GM10266 (cell line): ENCODE measurements around the gene COL5A1.

Experiments used
- DNase-seq: peaks from one replicate; pipeline ENCODE4 v3.0.0; 2012; ENCODE audit errors: extremely low spot score
- CTCF ChIP-seq: IDR thresholded peaks from 2 replicates; pipeline ENCODE4 v1.5.1; 2012; ENCODE audit warnings: mild to moderate bottlenecking, low read depth; ENCODE audit not compliant: control insufficient read depth, insufficient read depth; ENCODE audit errors: missing control alignments

The COL5A1 gene

GRCh38 chr9:134764473-134765269, 123.1 kb downstream of the COL5A1 start:
- DNase-seq: no peak
- TF ChIP-seq CTCF: no peak

- no peak for DNase-seq
- TF ChIP-seq CTCF: no peak
Measured at GRCh38 chr9:134765785-134766184, 124.2 kb downstream of the COL5A1 start.

- DNase-seq: no peak
- TF ChIP-seq CTCF: no peak
Measured at GRCh38 chr9:134766587-134766986, 125.0 kb downstream of the COL5A1 start.

GRCh38 chr9:134768332-134768708, 126.7 kb downstream of the COL5A1 start:
- TF ChIP-seq CTCF: no peak

GRCh38 chr9:134768709-134769351, 127.2 kb downstream of the COL5A1 start:
- no peak for DNase-seq
- no peak for TF ChIP-seq CTCF

More at GRCh38 chr9:134768332-134768708, 126.7 kb downstream of the COL5A1 start:
- DNase-seq: no peak

GRCh38 chr9:134770972-134771971, 129.7 kb downstream of the COL5A1 start:
- peak; percentile 66 for DNase-seq
- TF ChIP-seq CTCF: peak; percentile 20
